HT-29 (cell line): ENCODE measurements around the gene DUSP9. TPM values are rescaled to one million over a fixed set of nuclear protein-coding genes. Genes with fewer than 3 reads are reported as not detected.
A peak's percentile ranks its signal among the peaks of the same experiment; 100 is the strongest.

Experiments
- DNase-seq: peaks from one replicate; pipeline ENCODE4 v3.0.0-alpha.2; 2015; ENCODE audit warnings: low spot score
- total RNA-seq: library from RNA; depleted of rRNA; stranded (reverse); fragments of >200 nt; shearing (Covaris generic); gene quantifications from 2 replicates; pipeline ENCODE4 v1.2.3, GENCODE V29; 2014

The DUSP9 gene
- total RNA-seq, 1 experiment from 2014 or later: not detected

- peak; percentile 81 for DNase-seq
These were observed 11.0 kb upstream of the DUSP9 start for GRCh38 chrX:153635788-153636668.

GRCh38 chrX:153636716-153637115 is 10.3 kb upstream of the DUSP9 start:
- no peak for DNase-seq

- DNase-seq: no peak
These were observed 9.6 kb upstream of the DUSP9 start for GRCh38 chrX:153637121-153638040.

- no peak for DNase-seq
These were observed 9.0 kb upstream of the DUSP9 start for GRCh38 chrX:153638041-153638371.

- no peak for DNase-seq
These were observed 8.4 kb upstream of the DUSP9 start for GRCh38 chrX:153638436-153639176.

GRCh38 chrX:153639177-153640044 is 7.6 kb upstream of the DUSP9 start:
- no peak for DNase-seq

- DNase-seq: no peak
These were observed 6.8 kb upstream of the DUSP9 start for GRCh38 chrX:153640045-153640686.

- no peak for DNase-seq
These were observed 6.0 kb upstream of the DUSP9 start for GRCh38 chrX:153640736-153641575.

GRCh38 chrX:153641627-153642026 is 5.4 kb upstream of the DUSP9 start:
- no peak for DNase-seq

- no peak for DNase-seq
These were observed 4.8 kb upstream of the DUSP9 start for GRCh38 chrX:153642051-153642654.

- DNase-seq: no peak
These were observed 4.2 kb upstream of the DUSP9 start for GRCh38 chrX:153642655-153643430.

GRCh38 chrX:153643431-153644351 is 3.3 kb upstream of the DUSP9 start:
- no peak for DNase-seq

- DNase-seq: no peak
These were observed 2.5 kb upstream of the DUSP9 start for GRCh38 chrX:153644356-153645125.

- no peak for DNase-seq
These were observed 1.9 kb upstream of the DUSP9 start for GRCh38 chrX:153645151-153645550.

GRCh38 chrX:153645921-153646488 is 998 bp upstream of the DUSP9 start:
- no peak for DNase-seq
